Measurements from ENCODE around the gene SPECC1.
"Not testable (repeated sequence)": the region's sequence is repeated elsewhere in the genome, so short reads cannot be mapped to it uniquely, and the experiment has no call there.

The SPECC1 gene

GRCh38 chr17:20010936-20011335 is 1.8 kb downstream of the SPECC1 start:
- no peak for DNase-seq (ENCODE audit: low spot score)

- no peak for DNase-seq (ENCODE audit: low spot score)
Measured at GRCh38 chr17:20012017-20012536, 2.9 kb downstream of the SPECC1 start.

- DNase-seq (ENCODE audit: low spot score), result not testable (repeated sequence)
Measured at GRCh38 chr17:20016475-20016992, 7.4 kb downstream of the SPECC1 start.

GRCh38 chr17:20022701-20023100 is 13.5 kb downstream of the SPECC1 start:
- no peak for DNase-seq (ENCODE audit: low spot score)

- no peak for DNase-seq (ENCODE audit: low spot score)
Measured at GRCh38 chr17:20026960-20027359, 17.8 kb downstream of the SPECC1 start.

- DNase-seq (ENCODE audit: low spot score), result no peak
Measured at GRCh38 chr17:20028443-20028842, 19.3 kb downstream of the SPECC1 start.

- DNase-seq (ENCODE audit: low spot score), result no peak
Measured at GRCh38 chr17:20032636-20033035, 23.5 kb downstream of the SPECC1 start.

- no peak for DNase-seq (ENCODE audit: low spot score)
Measured at GRCh38 chr17:20033415-20033814, 24.3 kb downstream of the SPECC1 start.

- DNase-seq (ENCODE audit: low spot score), result no peak
Measured at GRCh38 chr17:20035501-20035900, 26.3 kb downstream of the SPECC1 start.

GRCh38 chr17:20037286-20037685 is 28.1 kb downstream of the SPECC1 start:
- DNase-seq (ENCODE audit: low spot score), result not testable (repeated sequence)

- DNase-seq (ENCODE audit: low spot score), result no peak
Measured at GRCh38 chr17:20039037-20039436, 29.9 kb downstream of the SPECC1 start.

GRCh38 chr17:20040216-20040615 is 31.1 kb downstream of the SPECC1 start:
- DNase-seq (ENCODE audit: low spot score), result no peak

- no peak for DNase-seq (ENCODE audit: low spot score)
Measured at GRCh38 chr17:20043021-20043420, 33.9 kb downstream of the SPECC1 start.

- DNase-seq (ENCODE audit: low spot score), result no peak
Measured at GRCh38 chr17:20045476-20045875, 36.3 kb downstream of the SPECC1 start.

GRCh38 chr17:20046629-20047028 is 37.5 kb downstream of the SPECC1 start:
- no peak for DNase-seq (ENCODE audit: low spot score)

GRCh38 chr17:20051624-20052023 is 42.5 kb downstream of the SPECC1 start:
- DNase-seq (ENCODE audit: low spot score), result no peak

GRCh38 chr17:20053361-20053964 is 44.3 kb downstream of the SPECC1 start:
- DNase-seq (ENCODE audit: low spot score), result no peak

- no peak for DNase-seq (ENCODE audit: low spot score)
Measured at GRCh38 chr17:20059728-20060188, 50.6 kb downstream of the SPECC1 start.

- DNase-seq (ENCODE audit: low spot score), result peak; percentile 71
Measured at GRCh38 chr17:20063665-20064648, 54.8 kb downstream of the SPECC1 start.

- DNase-seq (ENCODE audit: low spot score), result peak; percentile 45
Measured at GRCh38 chr17:20066253-20066652, 57.1 kb downstream of the SPECC1 start.

- no peak for DNase-seq (ENCODE audit: low spot score)
Measured at GRCh38 chr17:20067711-20068110, 58.6 kb downstream of the SPECC1 start.

- no peak for DNase-seq (ENCODE audit: low spot score)
Measured at GRCh38 chr17:20068445-20068844, 59.3 kb downstream of the SPECC1 start.

Data from hepatic stellate cell (primary cell).